Suppressor macrophage treated with lipopolysaccharide for 1 hour (primary cell): ENCODE data around the gene IQCF5.
A peak's percentile ranks its signal among the peaks of the same experiment; 100 is the strongest.
"Not testable (repeated sequence)": the region's sequence is repeated elsewhere in the genome, so short reads cannot be mapped to it uniquely, and the experiment has no call there.

Experiments used
- DNase-seq, 3 donors: peaks; one replicate each; pipeline ENCODE4 v3.0.0-alpha.2; 2020 to 2022

The IQCF5 gene

GRCh38 chr3:51862886-51863285 is 12.5 kb downstream of the IQCF5 start:
- DNase-seq: no peak

- peak in 2 of 3 donors; percentile 2 to 5 for DNase-seq
Measured at GRCh38 chr3:51860703-51861665, 14.4 kb downstream of the IQCF5 start, which contains the start of gene IQCF2. TSS of gene IQCF2 (plus strand) at chr3:51861615. CDS start at chr3:51861667, 52 bp downstream.

GRCh38 chr3:51855411-51855810 is 20.0 kb downstream of the IQCF5 start:
- DNase-seq: not testable (repeated sequence)

GRCh38 chr3:51845129-51845528 is 30.3 kb downstream of the IQCF5 start:
- DNase-seq: no peak

- DNase-seq: no peak
Measured at GRCh38 chr3:51836606-51837005, 38.8 kb downstream of the IQCF5 start.

- DNase-seq: no peak
Measured at GRCh38 chr3:51830836-51831385, 44.5 kb downstream of the IQCF5 start.

GRCh38 chr3:51830345-51830744 is 45.1 kb downstream of the IQCF5 start:
- no peak for DNase-seq

GRCh38 chr3:51828297-51828696 is 47.1 kb downstream of the IQCF5 start:
- DNase-seq: no peak
